Stimulated activated CD4-positive, alpha-beta T cell treated with anti-CD3 and anti-CD28 coated beads, Interleukin-12 subunit alpha, Interleukin-12 subunit beta, amount 100 ng/mL, for 24 hours (primary cell): ENCODE measurements around the gene DTWD1.
"Not testable (repeated sequence)": the region's sequence is repeated elsewhere in the genome, so short reads cannot be mapped to it uniquely, and the experiment has no call there.

Experiments
- DNase-seq, 2 experiments: peaks; one replicate each; pipeline ENCODE4 v3.0.0-alpha.2; 2020; ENCODE audit warnings: low read depth in 2 of 2

Gene DTWD1

DNA sequence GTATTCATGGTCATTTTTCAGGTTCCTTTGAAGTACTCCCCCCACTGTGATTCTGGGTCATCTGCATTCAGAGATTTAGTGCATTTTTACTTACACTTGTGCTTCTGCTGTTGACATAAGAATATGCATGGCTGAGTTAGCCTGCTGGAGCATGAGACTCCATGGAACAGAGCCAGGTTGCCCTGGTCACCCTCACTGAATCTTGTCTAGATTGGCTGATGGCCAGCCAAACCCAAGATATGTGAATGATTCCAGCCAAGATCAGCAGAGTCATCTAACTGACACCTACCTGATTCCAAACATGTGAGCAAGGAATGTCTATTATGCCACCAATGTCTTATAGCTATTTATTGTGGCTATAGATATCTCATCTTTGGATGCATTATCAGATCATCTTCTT lies 25.1 kb downstream of the DTWD1 start:
- no peak for DNase-seq

DNA sequence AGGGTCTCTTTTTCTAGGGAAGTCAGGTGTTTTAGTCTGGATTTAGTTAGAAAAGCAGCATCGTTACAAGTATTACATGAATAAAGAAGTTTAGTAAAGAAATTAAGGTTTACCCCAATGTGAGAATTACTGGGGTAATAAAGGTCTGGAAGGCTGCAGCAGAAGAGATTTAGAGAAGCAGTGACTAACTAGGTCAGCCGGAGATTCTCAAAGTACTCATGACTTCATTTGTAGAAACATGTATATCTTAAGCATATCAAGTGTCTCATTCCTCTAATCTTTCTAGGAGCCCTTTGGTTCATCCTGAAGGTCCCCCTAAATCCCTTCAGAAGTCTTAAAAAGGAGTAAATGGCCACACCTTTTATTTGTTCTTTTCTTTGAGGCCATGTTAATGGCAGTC lies 26.0 kb downstream of the DTWD1 start:
- no peak for DNase-seq

DNA sequence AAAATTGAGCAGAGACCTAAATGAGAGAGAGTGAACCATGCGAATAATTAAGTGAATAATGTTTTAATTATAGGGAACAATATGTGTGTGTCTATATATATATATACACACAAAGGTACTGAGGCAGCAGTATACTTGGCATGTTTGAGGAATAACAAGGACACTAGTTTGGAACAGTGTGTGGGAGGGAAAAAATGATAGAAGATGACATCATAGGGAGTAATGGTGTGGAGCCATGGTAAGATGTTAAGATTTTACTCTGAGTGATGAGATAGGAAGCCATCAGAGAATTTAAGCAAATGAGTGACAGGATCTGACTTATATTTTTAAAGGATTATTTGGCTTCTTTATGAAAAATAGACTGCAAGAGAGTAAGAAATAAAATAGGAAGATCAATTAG lies 29.1 kb downstream of the DTWD1 start:
- no peak for DNase-seq

DNA sequence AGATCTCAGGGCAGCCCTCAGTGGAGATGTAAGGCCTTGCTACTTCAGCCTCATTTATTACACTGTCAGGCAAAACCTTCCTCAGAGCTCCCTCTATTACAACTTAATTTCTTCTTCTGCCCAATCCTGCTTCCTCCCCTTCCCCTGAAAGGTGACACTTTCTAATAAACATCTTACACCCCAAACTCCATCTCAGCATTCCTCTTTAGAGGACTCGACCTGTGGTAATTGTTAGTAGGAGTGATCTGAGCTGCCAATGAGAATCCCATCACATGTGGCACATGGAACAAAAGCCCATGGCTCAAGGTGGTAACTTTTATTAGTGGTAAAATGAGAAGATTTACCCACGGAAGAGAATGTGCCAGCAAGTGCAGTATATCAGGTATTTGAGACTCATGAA lies 29.8 kb downstream of the DTWD1 start:
- no peak for DNase-seq

DNA sequence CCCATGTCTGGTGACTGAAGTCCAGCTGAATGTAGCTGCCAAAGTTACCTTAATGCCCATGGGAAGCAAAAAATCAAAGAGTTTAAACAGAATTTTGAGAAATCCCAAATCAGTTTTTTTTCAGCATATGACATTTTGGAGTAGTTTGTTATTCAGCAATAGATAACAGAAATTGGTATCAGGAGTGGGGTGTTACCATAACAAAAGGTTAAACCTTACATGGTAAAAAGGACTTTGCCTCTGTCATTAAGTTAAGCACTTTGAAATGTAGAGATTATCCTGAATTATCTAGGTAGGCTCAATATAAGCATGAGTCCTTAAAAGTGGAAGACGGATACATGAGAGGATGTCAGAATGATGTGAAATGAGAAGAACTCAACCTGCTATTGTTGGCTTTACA lies 32.1 kb downstream of the DTWD1 start:
- no peak for DNase-seq

DNA sequence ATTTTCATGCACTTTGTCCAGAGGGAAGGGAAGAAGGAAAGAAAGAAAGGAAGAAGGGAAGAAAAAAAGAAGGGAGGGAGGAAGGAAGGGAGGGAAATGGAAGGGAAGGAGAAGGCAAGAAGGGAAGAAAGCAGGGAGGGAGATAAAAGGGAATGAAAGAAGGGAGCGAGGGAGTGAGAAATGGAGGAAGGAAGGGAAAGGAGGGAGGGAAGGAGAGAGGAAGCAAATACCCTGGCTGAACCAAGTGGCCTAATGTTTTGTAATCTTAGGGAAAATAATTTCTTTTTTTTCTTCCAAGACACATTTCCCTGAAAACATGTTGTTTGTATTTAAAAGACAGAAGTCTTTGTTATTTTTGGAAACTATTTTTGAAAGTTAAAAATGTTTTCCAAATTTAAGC lies 35.9 kb downstream of the DTWD1 start:
- no peak for DNase-seq

DNA sequence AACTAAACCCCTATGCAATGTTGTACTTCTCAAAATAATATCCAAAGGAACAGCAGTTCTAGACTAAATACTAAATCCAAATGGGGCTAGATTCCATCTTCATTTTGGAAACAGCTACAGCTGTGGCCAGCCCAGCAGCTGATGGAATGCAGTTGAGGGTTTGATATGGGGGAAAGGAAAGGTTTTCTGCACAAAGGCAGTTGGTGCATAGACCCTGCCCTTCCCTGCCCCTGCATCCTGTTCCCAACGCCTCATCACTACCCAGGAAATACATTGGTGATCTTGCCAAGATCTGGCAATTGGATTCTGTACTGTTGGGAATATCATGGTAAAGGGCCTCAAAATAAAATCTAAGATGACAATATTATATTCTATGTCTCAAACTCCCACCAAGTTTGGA lies 43.9 kb downstream of the DTWD1 start:
- no peak for DNase-seq

DNA sequence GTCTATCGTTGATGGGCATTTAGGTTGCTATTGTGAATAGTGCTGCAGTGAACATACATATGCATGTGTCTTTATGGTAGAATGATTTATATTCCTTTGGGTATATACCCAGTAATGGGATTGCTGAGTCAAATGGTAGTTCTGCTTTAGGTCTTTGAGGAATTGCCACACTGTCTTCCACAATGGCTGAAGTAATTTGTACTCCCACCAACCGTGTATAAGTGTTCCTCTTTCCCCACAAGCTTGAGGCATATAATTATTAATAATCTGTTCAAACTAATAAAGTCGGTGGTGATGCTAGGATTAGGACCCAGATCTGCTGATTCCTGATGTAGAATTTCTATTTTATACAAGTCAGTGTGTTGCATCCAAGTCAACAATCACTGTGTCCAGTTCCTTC lies 45.6 kb downstream of the DTWD1 start:
- DNase-seq, result not testable (repeated sequence)

DNA sequence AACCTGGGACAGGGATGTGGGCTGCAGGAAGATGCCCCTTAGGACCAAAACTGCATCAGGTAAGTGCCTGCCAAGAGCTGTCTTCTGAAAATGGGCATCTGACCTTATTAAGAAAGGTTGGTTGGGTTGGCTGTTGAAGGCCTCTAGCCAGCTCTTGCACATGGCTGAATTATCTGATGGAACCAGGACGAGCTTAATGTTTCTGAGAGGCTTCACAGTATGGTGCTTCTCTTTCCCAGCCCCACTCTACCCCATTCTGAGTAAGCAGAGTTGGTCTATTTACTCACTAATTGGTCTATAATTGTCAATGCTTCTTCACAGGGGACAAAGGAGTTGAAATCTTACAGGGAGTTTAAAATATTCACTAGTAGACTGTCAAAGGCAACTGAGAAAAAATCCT lies 48.4 kb downstream of the DTWD1 start:
- no peak for DNase-seq

DNA sequence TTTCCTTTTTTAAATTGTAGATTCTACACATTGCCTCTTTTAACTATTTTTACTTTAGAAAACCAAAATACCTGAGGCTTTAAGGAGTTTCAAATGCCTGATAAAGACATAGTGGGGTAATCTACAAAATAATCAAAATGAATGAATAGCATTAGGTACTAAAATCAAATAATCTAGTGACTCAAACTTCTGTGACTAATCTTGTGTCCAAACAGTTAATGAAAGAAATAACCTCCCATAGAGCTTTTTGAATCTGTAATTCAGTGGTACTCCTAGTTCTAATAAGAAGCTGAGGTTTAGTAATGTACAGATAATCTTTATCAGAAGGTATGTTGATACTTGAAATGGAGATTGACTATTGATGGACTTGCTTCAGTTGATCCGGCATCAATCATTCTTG lies 53.0 kb downstream of the DTWD1 start:
- no peak for DNase-seq

DNA sequence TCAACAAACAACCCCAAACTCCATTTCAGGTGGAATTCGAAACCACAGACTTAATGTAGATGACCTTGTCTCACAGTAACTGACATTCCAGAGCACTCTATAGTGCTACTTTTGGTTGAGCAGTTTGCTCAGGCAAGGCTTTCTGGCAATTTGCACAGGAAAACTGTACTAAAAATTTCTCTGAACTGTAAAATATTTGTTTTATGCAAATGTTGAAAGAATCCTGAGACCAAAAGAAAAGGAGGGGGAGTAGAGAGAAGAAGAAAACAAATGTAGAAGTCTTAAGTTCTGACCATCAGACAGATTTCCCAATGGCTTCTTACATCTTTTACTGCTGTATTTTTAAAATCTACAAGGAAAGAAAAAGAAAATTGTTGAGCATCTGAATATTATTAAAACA lies 53.5 kb downstream of the DTWD1 start:
- no peak for DNase-seq

DNA sequence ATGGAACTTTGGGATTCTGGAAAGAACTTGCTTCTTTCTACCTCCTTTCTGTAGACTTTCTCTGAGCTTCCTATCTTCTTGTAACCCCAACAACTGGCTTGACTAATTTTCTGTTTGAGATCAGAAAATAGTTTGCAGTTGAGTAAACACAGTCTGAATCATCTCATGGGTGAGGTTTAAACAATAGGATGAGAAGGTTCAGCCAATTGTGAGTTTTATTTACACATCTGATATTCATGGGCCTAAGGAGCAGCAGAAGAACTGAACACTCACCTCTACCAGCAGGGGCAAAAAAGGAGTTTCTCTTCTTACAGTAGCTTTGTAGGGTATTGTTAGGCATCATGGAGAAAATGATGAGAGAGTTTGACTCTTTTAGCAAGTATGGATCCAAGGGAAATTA lies 54.2 kb downstream of the DTWD1 start:
- no peak for DNase-seq

DNA sequence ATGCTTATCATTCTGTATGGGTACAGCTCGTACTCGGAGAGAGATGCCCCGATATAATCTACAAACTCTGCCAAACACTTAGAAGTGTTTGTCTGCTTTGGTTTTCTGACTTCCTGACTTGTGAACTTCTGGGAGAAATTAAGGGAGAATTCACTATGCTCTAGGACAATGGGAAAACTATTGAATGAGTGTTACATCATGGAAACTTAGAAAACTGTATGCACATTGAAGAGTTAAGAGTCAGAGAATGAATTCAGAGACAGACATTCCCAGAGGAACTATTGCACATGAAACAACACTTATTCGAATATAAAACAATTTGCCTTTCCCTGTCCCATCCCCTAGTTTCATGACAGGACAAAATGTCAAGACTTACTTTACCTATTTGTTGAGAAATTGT lies 57.8 kb downstream of the DTWD1 start:
- DNase-seq, result no peak

DNA sequence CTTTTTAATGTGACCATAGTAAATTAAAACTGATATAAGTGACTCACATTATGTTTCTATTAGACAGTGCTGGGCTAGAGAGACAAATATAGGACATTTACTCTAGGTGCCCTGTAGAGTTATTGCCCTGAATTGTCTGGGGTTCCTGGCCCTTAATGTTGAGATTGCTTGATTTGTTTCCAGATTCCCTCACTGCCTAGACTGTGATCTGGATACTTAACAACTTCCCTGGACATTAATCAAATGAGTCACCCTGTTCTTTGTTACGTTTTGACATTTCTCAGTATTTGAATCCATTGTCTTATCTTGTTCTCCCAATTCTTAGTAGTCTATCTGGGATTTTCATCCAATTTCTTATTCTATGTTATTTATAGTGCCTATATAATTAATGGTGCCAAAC lies 65.8 kb downstream of the DTWD1 start:
- no peak for DNase-seq

DNA sequence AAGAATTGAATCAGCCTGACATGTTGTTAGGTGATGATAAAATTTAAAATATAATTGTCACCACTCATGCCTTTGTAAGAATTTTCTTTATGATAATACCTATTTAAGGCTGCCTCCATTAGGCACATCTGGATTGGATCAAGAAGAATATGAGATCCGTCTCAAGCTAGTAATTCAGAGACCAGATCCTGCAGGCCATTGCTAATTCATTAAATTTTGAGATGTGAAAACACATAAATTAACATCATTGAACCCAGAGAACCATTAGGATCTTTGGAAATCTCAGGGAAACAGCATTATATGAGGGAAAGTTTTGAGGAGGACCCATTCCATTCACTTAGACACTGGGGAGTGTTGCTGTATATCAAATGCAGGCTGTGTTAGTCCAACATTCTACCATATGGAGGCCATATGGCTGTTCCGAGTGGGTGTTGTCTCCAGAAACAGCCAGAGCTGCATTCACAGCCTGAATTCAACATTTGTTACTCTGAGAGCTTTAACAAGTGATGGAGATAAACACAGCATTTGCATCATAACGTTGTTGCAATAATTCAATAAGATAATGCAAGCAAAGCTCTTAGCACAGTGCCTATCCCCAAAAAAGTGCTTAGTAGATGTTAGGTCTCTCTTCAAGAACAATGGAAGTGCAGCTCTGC lies 67.4 kb downstream of the DTWD1 start:
- DNase-seq, result no peak

DNA sequence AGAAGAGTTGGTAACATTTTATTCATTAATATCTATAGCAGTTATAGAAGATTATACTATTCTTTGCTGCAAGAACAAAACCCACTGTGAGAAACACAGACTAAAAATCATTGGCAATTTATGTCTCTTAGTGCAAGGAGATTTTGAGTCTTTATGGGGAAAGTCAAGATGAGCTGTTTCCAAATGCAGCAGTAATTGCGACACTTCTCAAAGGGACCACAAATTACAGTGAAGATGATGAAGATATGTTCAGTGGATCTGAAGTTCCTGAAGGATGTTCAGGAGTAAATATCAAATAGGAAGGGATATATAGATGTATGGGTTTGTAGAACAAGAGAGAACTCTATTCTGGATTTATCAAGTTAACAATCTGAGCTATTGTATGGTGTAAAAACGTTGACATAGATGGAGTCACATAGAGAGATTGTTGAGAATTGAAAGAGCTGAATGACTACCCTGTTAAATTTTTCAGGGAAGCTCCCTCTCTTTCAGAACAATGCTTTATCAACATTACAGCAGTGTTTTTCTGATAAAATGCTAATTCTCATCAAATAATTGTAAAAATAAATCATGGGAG lies 71.8 kb downstream of the DTWD1 start:
- no peak for DNase-seq

DNA sequence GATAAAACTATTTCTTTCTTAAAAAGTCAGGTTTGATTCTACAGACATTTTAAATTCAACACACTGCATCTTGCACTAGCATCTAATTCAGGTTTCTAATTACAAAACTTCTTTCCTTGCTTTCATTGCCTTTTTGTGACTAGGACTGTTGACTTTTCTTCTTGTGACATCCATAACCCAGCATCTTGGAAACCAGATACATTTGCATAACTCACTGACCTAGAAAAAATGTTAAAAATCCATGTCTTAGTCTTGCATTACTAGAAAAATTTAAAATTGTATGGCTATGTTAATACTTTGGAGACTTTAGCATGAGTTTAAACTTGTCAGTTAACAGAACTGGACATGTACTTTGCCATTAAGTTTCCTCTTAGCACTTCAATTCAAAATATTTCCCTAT lies 72.7 kb downstream of the DTWD1 start:
- no peak for DNase-seq

DNA sequence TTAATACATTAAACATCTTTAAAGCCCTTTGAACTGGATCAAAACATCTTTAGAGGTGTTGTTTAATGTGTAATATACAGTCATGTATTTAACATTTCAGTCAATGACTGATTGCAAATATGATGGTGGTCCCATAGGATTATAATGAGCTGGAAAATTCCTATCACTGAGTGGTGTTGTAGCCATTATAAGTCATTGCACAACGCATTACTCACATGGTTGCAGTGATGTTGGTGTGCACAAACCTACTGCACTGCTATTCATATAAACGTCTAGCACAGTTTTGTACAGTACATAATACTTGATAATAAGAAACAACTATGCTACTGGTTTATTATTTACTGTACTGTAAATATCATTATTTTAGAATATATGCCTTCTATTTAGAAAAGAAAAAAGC lies 75.6 kb downstream of the DTWD1 start:
- DNase-seq, result no peak

DNA sequence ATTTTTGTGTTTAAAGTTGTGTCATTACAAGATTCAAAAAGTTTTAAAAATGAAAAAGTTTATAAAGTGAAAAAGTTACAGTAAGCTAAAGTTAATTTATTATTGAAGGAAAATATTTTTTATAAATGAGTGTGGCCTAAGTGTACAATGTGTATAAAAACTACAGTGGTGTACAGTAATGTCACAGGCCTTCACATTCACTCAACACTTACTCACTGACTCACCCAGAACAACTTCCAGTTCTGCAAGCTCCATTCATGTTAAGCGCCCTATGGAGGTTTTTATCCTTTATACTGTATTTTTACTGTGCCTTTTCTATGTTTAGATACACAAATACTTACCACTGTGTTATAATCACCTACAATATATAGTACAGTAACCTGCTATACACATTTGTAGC lies 76.3 kb downstream of the DTWD1 start:
- no peak for DNase-seq

DNA sequence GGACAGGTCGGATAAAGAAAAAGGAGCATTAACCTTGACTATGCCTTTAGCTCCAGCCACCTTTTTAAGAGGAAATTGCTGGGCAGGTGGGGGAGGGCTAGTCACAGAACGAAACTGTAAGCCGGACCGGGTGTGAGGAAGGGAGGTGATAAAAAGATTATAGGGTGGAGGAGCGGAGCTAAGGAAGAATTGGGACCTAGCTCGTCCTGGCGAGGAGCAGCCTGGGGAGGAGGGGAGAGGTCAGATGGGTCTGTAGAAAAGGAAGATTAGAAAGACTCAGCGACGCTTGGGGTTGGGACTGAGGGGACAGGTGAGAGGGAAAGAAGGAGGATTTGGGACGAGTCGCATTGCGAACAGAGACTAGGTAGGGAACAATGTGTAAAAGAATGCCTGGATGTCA lies 82.1 kb downstream of the DTWD1 start:
- DNase-seq, result not testable (repeated sequence)
